Measurements from ENCODE around the gene PCDHA5.

Gene PCDHA5

DNA sequence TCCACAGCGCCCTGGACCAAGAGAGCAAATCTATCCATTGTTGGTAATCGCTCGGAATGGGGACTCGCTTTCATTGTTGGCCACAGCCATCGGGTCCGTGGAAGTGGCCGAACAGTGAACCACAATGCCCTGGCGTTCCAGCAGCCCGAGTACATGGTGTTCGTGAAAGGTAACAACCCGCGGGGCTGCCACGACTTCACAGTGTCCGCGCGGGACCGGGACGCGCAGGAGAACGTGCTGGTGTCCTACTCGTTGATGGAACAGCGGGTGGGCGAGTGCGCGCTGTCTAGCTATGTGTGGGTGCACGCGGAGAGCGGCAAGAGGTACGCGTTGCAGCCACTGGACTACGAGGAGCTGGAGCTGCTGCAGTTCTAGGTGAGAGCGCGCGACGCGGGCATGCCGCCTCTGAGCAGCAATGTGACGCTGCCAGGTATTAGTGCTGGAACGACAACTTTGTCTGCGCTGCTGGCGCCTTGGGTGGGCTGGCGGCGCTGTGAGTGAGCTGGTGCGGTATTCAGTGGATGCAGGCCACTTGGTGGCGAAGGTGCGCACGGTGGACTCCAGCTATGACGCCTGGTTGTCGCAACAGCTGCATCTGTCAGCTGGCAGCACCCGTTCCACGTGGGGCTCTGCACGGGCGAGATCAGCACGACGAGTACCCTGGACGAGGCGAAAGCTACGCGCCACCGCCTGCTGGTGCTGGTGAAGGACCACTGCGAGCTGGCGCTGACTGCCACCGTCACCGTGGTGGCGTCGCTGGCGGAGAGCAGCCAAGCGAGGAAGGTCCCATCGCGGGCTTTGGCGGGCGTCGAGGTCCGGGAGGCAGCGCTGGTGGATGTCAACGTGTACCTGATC lies 41.3 kb downstream of the PCDHA5 start:
- DNase-seq: no peak

- DNase-seq: peak in 1 of 14 donors; percentile 47
These were observed 47.5 kb downstream of the PCDHA5 start, which contains the start of gene PCDHA11 for GRCh38 chr5:140868721-140869554. TSS of gene PCDHA11 (plus strand) at chr5:140868957. CDS start at chr5:140869104, 147 bp downstream.

- DNase-seq: no peak
These were observed 48.1 kb downstream of the PCDHA5 start for GRCh38 chr5:140869555-140869886.

- no peak for DNase-seq
These were observed 49.1 kb downstream of the PCDHA5 start for GRCh38 chr5:140870221-140871201.

Data from C1 segment of cervical spinal cord (tissue), 14 donors.